A549 (cell line): ENCODE results near the gene IQSEC3.

Experiments used
- CTCF ChIP-seq: fragments of >200 bp; sonication (Bioruptor Twin); formaldehyde crosslinking; IDR thresholded peaks from 3 replicates; pipeline ENCODE4 v1.5.1; 2016
- EP300 ChIP-seq, 2 experiments: fragments of >200 bp; sonication (Bioruptor Twin); formaldehyde crosslinking; IDR thresholded peaks; 2 replicates in 1 of 2; 3 replicates in 1 of 2; pipeline ENCODE4 v1.6.1; 2016 to 2017
- MAFK ChIP-seq: fragments of 450-650 bp; IDR thresholded peaks from 2 replicates; pipeline ENCODE4 v1.6.1; 2014; ENCODE audit not compliant: partially characterized antibody
- POLR2A ChIP-seq: IDR thresholded peaks from 2 replicates; pipeline ENCODE4 v1.6.1; 2012; ENCODE audit warnings: mild to moderate bottlenecking, low read length
- USF2 ChIP-seq: fragments of 450-650 bp; IDR thresholded peaks from 2 replicates; pipeline ENCODE4 v1.6.1; 2014; ENCODE audit warnings: antibody characterized with exemption
- ZSCAN20 ChIP-seq: fragments of 250-450 bp; sonication (Bioruptor Pico); IDR thresholded peaks from 2 replicates; pipeline ENCODE4 v1.8.0; 2022; ENCODE audit warnings: mild to moderate bottlenecking, moderate library complexity

GRCh38 chr12:206746-207440 lies 140.3 kb downstream of the IQSEC3 start:
- TF ChIP-seq MAFK (no peak), EP300 (IDR thresholded peaks at IDR 0.05) (no peak), CTCF (no peak), POLR2A (no peak), ZSCAN20 (no peak), USF2 (no peak)
